Right atrium auricular region (tissue), 2 donors: ENCODE results near the gene FAM32A. TPM values are rescaled to one million over a fixed set of nuclear protein-coding genes. Genes with fewer than 3 reads are reported as not detected.

Experiments used
- DNase-seq: peaks from one replicate; pipeline ENCODE4 v3.0.0-alpha.2; 2019; ENCODE audit warnings: low spot score
- H3K27ac ChIP-seq, 2 donors: fragments of 200-600 bp; sonication (generic); 1 replicate in 1 of 2; 2 replicates in 1 of 2; pipeline ENCODE4 v1.5.1; 2016 to 2019
- H3K27me3 ChIP-seq, 2 donors: fragments of 200-600 bp; sonication (generic); one replicate each; pipeline versions ENCODE4 v1.5.1 to v1.6.0; 2017 to 2019
- H3K36me3 ChIP-seq: fragments of 200-600 bp; sonication (generic); one replicate; pipeline ENCODE4 v1.5.1; 2016
- H3K4me1 ChIP-seq, 2 donors: fragments of 200-600 bp; sonication (generic); one replicate each; pipeline versions ENCODE4 v1.5.1 to v1.6.0; 2017 to 2019
- H3K4me3 ChIP-seq, 2 donors: fragments of 200-600 bp; sonication (generic); 1 replicate in 1 of 2; 2 replicates in 1 of 2; pipeline ENCODE4 v1.5.1; 2017 to 2019; ENCODE audit warnings: mild to moderate bottlenecking in 1 of 2, moderate library complexity in 1 of 2
- H3K9me3 ChIP-seq, 2 donors: fragments of 200-600 bp; sonication (generic); one replicate each; pipeline ENCODE4 v1.5.1; 2019
- CTCF ChIP-seq, 2 donors: fragments of 200-600 bp; sonication (generic); IDR thresholded peaks; one replicate each; pipeline ENCODE4 v1.5.1; 2019; ENCODE audit warnings: antibody characterized with exemption in 2 of 2
- total RNA-seq, 2 donors: library from RNA; depleted of rRNA; stranded (reverse); fragments of >200 nt; gene quantifications; one replicate each; pipeline ENCODE4 v1.1.0, GENCODE V29; 2016

FAM32A gene
- total RNA-seq, 2 donors from 2014 or later, result 56.8 to 61.7 TPM

DNA sequence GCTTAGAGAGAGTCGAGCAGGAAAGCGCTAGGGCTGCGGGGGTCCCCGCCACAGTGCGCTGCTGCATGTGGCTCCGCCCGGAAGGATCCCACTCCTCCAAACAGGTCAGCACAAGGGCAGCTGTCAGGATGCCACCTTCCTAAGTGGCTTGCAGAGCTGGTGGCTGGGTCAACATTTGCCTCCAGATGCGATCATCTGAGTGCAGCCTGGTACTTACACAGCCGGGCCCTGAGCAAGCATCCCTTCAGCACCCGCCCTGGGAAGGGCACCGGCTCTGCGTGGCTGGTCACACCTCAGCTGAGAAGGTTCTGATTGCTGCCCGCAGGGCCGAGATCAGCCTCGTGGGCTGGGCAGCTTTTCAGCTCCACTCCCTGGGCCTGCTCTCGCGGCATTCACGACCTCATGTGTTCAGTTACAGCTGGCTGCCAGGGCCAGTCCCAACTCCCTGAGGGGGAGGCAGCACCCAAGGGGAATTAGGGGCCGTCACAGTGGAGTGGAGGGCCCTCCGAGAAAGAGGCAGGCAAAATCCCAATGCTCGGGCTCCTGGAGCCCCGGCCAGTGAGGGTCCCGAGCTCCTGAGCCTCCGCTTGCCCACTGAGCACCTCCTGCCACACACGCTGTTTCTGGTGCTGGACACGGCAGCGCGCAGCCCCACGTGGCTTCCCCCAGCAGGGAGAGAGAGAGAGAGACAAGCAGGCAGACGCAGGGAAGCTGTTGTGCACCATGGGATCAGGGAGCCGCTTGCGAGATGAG lies 39.3 kb downstream of the FAM32A start:
- no peak for DNase-seq
- TF ChIP-seq CTCF (IDR thresholded peaks at IDR 0.05), result no peak

GRCh38 chr19:16225279-16226183 lies 40.3 kb downstream of the FAM32A start:
- Histone ChIP-seq H3K4me3 (no peak overlapping the region), H3K4me1 (no peaks in the 10 kb centered on the region), H3K36me3 (peaks cover 88% of the 10 kb centered on the region), H3K9me3 (peaks cover 8 to 21% of the 10 kb centered on the region in 2 donors), H3K27ac (no peak overlapping the region), H3K27me3 (no peaks in the 10 kb centered on the region)
- no peak for DNase-seq
- TF ChIP-seq CTCF (IDR thresholded peaks at IDR 0.05), result no peak

More for the DNA sequence above, 39.3 kb downstream of the FAM32A start:
- no peak overlapping the region for H3K27ac ChIP-seq
- no peak overlapping the region for H3K4me3 ChIP-seq
- H3K4me1 ChIP-seq, result no peaks in the 10 kb centered on the region
- peaks cover 11 to 29% of the 10 kb centered on the region in 2 donors for H3K9me3 ChIP-seq
- peaks cover 91% of the 10 kb centered on the region for H3K36me3 ChIP-seq
- no peaks in the 10 kb centered on the region for H3K27me3 ChIP-seq

GRCh38 chr19:16226184-16226591 lies 41.0 kb downstream of the FAM32A start:
- DNase-seq, result no peak
- peaks cover 87% of the 10 kb centered on the region for H3K36me3 ChIP-seq
- no peak overlapping the region for H3K27ac ChIP-seq
- H3K27me3 ChIP-seq, result no peaks in the 10 kb centered on the region
- no peaks in the 10 kb centered on the region for H3K4me1 ChIP-seq
- peaks cover 8 to 14% of the 10 kb centered on the region in 2 donors for H3K9me3 ChIP-seq
- no peak overlapping the region for H3K4me3 ChIP-seq
- TF ChIP-seq CTCF (IDR thresholded peaks at IDR 0.05), result no peak

DNA sequence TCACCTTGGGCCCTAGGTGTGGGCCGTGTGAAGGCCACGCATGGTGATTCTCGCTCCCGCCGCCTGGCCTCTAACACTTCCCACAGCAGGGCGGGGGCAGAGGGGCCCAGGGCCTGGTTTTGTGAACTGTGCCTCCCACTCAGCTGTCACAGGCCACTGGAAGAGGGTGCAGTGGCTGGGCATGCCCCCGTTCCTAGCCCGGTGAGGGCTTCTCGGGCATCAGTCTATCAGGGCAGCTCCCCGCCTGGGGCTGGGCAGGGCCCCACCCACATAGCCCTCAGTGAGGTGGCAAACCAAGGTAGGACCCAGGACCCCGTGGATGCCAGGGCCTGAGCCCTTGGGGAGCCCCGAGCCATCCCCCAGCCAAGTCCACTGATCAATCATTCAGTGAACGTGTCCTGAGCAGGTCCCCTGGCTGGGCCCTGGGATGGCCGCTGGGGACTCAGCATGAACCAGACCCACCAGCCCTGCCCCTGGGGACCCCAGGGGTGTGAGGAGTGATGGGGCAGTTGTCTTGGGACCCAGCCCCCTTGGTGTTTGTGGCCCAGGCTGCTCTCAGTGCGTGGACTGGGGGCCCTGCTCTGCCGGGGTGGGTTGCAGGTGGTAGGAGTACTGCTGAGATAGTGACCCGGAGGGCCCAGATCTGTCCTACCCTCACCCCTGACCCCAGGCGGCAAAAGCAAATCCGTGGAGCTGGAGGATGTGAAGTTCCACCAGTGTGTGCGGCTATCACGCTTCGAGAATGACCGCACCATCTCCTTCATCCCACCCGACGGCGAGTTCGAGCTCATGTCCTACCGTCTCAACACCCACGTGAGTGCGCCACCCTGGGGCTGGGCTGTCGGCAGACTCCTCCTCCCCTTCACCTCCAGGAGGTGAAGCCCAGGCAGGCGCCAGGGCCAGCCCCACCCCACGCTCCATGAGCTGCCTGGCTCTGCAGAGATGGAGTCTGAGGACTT lies 41.9 kb downstream of the FAM32A start:
- peaks cover 84% of the 10 kb centered on the region for H3K36me3 ChIP-seq
- DNase-seq, result no peak
- H3K27ac ChIP-seq, result no peak overlapping the region
- no peak for TF ChIP-seq CTCF (IDR thresholded peaks at IDR 0.05)
- no peak overlapping the region for H3K4me3 ChIP-seq
- H3K9me3 ChIP-seq, result peaks cover 0 to 5% of the 10 kb centered on the region in 2 donors
- H3K4me1 ChIP-seq, result no peaks in the 10 kb centered on the region
- no peaks in the 10 kb centered on the region for H3K27me3 ChIP-seq
